B cell (primary cell): Measurements from ENCODE around the gene MAPKAPK3. TPM values are rescaled to one million over a fixed set of nuclear protein-coding genes. Genes with fewer than 3 reads are reported as not detected.

ENCODE experiments used
- ATAC-seq: fragments of 200-7000 bp; cut with Tn5 transposase; one replicate; pipeline ENCODE4 v1.10.0; 2021; ENCODE audit warnings: low read depth, mild to moderate bottlenecking, moderate number of reproducible peaks, moderate library complexity
- CTCF ChIA-PET: fragments of 350-600 bp; sonication (Branson Sonifier 250); formaldehyde crosslinking; loops from one replicate; lab custom pipeline; 2021; ENCODE audit warnings: antibody characterized with exemption, inconsistent platforms; lab: Charles Lee
- POLR2A ChIA-PET: fragments of 350-600 bp; sonication (Branson Sonifier 250); formaldehyde crosslinking; loops from one replicate; lab custom pipeline; 2021; ENCODE audit warnings: antibody characterized with exemption; lab: Charles Lee
- DNase-seq: peaks from one replicate; pipeline ENCODE4 v3.0.0; 2013
- H2AFZ ChIP-seq: 2 replicates; pipeline ENCODE4 v1.6.1; 2012; ENCODE audit warnings: mild to moderate bottlenecking, low read depth, low read length; ENCODE audit not compliant: insufficient read depth, poor library complexity, severe bottlenecking
- H3K27ac ChIP-seq, 2 donors: 1 replicate in 1 of 2; 2 replicates in 1 of 2; pipeline ENCODE4 v1.5.1; 2012 to 2013; ENCODE audit warnings: low read length in 2 of 2, mild to moderate bottlenecking in 2 of 2, moderate library complexity in 1 of 2
- H3K27me3 ChIP-seq, 4 experiments: fragments of 200-600 bp in 1 of 4; sonication (generic) in 1 of 4; replicated peaks in 1 of 4; 1 replicate in 2 of 4; 2 replicates in 2 of 4; pipeline versions ENCODE4 v1.6.1 to v1.7.0; 2013 to 2016; ENCODE audit warnings: low read length in 3 of 4, mild to moderate bottlenecking in 2 of 4, mixed read lengths in 1 of 4, moderate library complexity in 1 of 4; ENCODE audit not compliant: insufficient read depth in 4 of 4, control insufficient read depth in 3 of 4; ENCODE audit errors: control extremely low read depth in 1 of 4
- H3K36me3 ChIP-seq, 2 experiments: replicated peaks in 1 of 2; 1 replicate in 1 of 2; 2 replicates in 1 of 2; pipeline versions ENCODE4 v1.6.1 to v1.7.1; 2013; ENCODE audit warnings: low read length in 1 of 2; ENCODE audit not compliant: insufficient read depth in 2 of 2, control insufficient read depth in 1 of 2; ENCODE audit errors: control extremely low read depth in 1 of 2, extremely low read depth in 1 of 2
- H3K4me1 ChIP-seq, 2 donors: fragments of 200-600 bp in 1 of 2; sonication (generic) in 1 of 2; 1 replicate in 1 of 2; 2 replicates in 1 of 2; pipeline versions ENCODE4 v1.5.1 to v1.6.1; 2013 to 2017; ENCODE audit warnings: low read length in 2 of 2; ENCODE audit not compliant: control insufficient read depth in 2 of 2, insufficient read depth in 2 of 2
- H3K4me2 ChIP-seq: replicated peaks from 2 replicates; pipeline ENCODE3; 2012; ENCODE audit warnings: mild to moderate bottlenecking, low read depth, low read length; ENCODE audit not compliant: poor library complexity, severe bottlenecking
- H3K4me3 ChIP-seq, 5 experiments: fragments of 200-600 bp in 1 of 5; sonication (generic) in 1 of 5; 1 replicate in 3 of 5; 2 replicates in 2 of 5; pipeline versions ENCODE4 v1.5.1 to v1.7.0; 2011 to 2016; ENCODE audit warnings: low read length in 4 of 5, mild to moderate bottlenecking in 4 of 5, low read depth in 2 of 5, control low read depth in 1 of 5, moderate library complexity in 1 of 5; ENCODE audit not compliant: insufficient read depth in 1 of 5; ENCODE audit errors: control extremely low read depth in 1 of 5, extremely low read depth in 1 of 5
- H3K79me2 ChIP-seq: fragments of 200-600 bp; sonication (generic); one replicate; pipeline ENCODE4 v1.6.0; 2016; ENCODE audit warnings: low read length; ENCODE audit not compliant: control insufficient read depth, insufficient read depth
- H3K9ac ChIP-seq: fragments of 200-600 bp; sonication (generic); 2 replicates; pipeline ENCODE4 v1.6.1; 2017; ENCODE audit warnings: mild to moderate bottlenecking, low read length, moderate library complexity
- H3K9me3 ChIP-seq, 3 donors: one replicate each; pipeline versions ENCODE4 v1.6.1 to v1.7.1; 2013; ENCODE audit warnings: low read length in 2 of 3; ENCODE audit not compliant: control insufficient read depth in 2 of 3, insufficient read depth in 1 of 3; ENCODE audit errors: control extremely low read depth in 1 of 3
- H4K20me1 ChIP-seq: 2 replicates; pipeline ENCODE4 v1.6.0; 2012; ENCODE audit warnings: mild to moderate bottlenecking, low read length; ENCODE audit not compliant: insufficient read depth, control insufficient read depth, poor library complexity, severe bottlenecking
- H3K27ac Mint-ChIP-seq: one replicate; pipeline ENCODE4 v1.8.0; 2021; ENCODE audit warnings: mixed read lengths
- H3K27me3 Mint-ChIP-seq: one replicate; pipeline ENCODE4 v1.8.0; 2021; ENCODE audit warnings: mixed read lengths
- H3K4me1 Mint-ChIP-seq: one replicate; pipeline ENCODE4 v1.8.0; 2021; ENCODE audit warnings: mixed read lengths
- H3K4me3 Mint-ChIP-seq: one replicate; pipeline ENCODE4 v1.8.0; 2021; ENCODE audit warnings: mixed read lengths
- H3K9me3 Mint-ChIP-seq: one replicate; pipeline ENCODE4 v1.8.0; 2022; ENCODE audit warnings: mixed read lengths; ENCODE audit not compliant: insufficient read depth
- EZH2 ChIP-seq: IDR thresholded peaks from 2 replicates; pipeline ENCODE4 v1.6.1; 2012; ENCODE audit warnings: borderline replicate concordance, low read depth, mild to moderate bottlenecking, moderate library complexity, low read length; ENCODE audit not compliant: insufficient read depth, poor library complexity, severe bottlenecking
- WGBS: methylation state at CpG from one replicate; pipeline ENCODE4 v1.1.5; 2013; ENCODE audit warnings: missing lambda C conversion rate; ENCODE audit not compliant: insufficient coverage; 5-methylcytosine and 5-hydroxymethylcytosine counted together
- intact Hi-C: fragments of 100-400 bp; cut with micrococcal nuclease; formaldehyde crosslinking; loops from one replicate; pipeline ENCODE4 v1.10.0; 2022
- polyA plus RNA-seq: library from polyadenylated mRNA; depleted of rRNA; stranded (reverse); fragments of >200 nt; gene quantifications from 2 replicates; pipeline ENCODE4 v1.2.3, GENCODE V29; 2012
- total RNA-seq, 2 donors: library from RNA; stranded (reverse); fragments of 120-200 nt in 1 of 2; gene quantifications; 1 replicate in 1 of 2; 2 replicates in 1 of 2; pipeline versions ENCODE4 v1.2.3 to v1.2.4, GENCODE V29; 2013 to 2022
- TF ChIP-seq, protein P1 (sequence below): fragments of 200-600 bp; IDR thresholded peaks from one replicate; pipeline ENCODE4 v1.8.0; 2022; ENCODE audit warnings: antibody characterized with exemption, mild to moderate bottlenecking

The MAPKAPK3 gene
- total and polyA plus RNA-seq, 2 donors (not counting 1 experiment from before 2014, with no cell fraction given) = 17.8 to 18.8 TPM

DNA sequence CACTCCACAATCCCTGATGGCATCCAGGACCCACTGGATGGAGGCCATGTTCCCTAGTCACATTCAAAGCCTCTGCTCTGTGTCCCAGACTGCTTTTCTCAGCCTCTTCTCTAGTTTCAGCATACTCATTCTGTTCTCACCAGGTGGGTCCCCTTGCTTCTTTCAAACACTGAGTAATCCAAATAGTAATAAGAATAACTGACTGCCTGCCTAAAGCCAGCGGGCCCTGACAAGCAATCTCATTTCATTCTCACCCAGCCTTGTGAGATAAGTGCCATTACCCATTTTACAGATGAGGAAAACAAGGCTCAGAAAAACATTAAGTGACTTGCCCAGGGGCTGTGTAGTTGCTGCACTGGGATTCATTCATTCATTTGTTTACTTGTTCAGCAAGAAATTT lies 25.4 kb downstream of the MAPKAPK3 start:
- no peak overlapping the region for H3K4me3 ChIP-seq
- Mint-ChIP-seq H3K9me3 (no peaks in the 10 kb centered on the region), H3K4me3 (no peak overlapping the region), H3K27me3 (no peaks in the 10 kb centered on the region), H3K4me1 (no peaks in the 10 kb centered on the region), H3K27ac (no peak overlapping the region)
- H3K36me3 ChIP-seq = peaks cover 0 to 55% of the 10 kb centered on the region in 2 experiments
- ATAC-seq (no peak), DNase-seq (no peak)
- H3K27ac ChIP-seq = no peak overlapping the region
- no peak overlapping the region for H3K4me2 ChIP-seq
- no peaks in the 10 kb centered on the region for H3K27me3 ChIP-seq
- ChIA-PET CTCF (no interaction called here), POLR2A (no interaction called here)
- WGBS = no CpG with 5 or more reads among the region's 1 CpG
- H2AFZ ChIP-seq = no peak overlapping the region
- H3K79me2 ChIP-seq = peaks cover 5% of the 10 kb centered on the region
- no peak overlapping the region for H3K9ac ChIP-seq
- no peaks in the 10 kb centered on the region for H3K4me1 ChIP-seq
- H4K20me1 ChIP-seq = no peaks in the 10 kb centered on the region
- no peaks in the 10 kb centered on the region for H3K9me3 ChIP-seq
- TF ChIP-seq, protein P1, sequence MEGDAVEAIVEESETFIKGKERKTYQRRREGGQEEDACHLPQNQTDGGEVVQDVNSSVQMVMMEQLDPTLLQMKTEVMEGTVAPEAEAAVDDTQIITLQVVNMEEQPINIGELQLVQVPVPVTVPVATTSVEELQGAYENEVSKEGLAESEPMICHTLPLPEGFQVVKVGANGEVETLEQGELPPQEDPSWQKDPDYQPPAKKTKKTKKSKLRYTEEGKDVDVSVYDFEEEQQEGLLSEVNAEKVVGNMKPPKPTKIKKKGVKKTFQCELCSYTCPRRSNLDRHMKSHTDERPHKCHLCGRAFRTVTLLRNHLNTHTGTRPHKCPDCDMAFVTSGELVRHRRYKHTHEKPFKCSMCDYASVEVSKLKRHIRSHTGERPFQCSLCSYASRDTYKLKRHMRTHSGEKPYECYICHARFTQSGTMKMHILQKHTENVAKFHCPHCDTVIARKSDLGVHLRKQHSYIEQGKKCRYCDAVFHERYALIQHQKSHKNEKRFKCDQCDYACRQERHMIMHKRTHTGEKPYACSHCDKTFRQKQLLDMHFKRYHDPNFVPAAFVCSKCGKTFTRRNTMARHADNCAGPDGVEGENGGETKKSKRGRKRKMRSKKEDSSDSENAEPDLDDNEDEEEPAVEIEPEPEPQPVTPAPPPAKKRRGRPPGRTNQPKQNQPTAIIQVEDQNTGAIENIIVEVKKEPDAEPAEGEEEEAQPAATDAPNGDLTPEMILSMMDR = no peak
- no peak for TF ChIP-seq EZH2
- intact Hi-C loops = no loop called here

DNA sequence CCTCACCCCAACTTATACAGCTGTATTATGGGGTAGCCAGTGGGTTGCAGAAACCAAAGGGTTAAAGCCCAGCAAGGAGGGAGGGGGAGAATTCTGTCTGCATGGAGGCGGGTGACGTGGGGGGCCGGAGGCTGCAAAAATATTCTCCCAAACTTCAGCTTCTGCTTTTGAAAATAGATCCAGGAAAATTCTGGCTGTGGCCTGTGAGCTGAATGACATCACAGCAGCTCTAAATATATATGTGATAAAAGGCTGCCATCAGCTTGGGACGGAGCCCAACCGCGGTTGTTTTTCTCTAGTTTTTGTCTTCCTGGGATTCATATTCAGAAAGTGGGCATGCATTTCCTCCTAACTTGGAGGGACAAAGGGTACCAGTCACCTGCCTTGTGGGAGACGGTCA lies 27.6 kb downstream of the MAPKAPK3 start:
- Histone ChIP-seq H3K4me1 (no peaks in the 10 kb centered on the region), H3K4me2 (no peak overlapping the region), H3K9me3 (no peaks in the 10 kb centered on the region), H3K36me3 (peaks cover 0 to 60% of the 10 kb centered on the region in 2 experiments), H4K20me1 (no peaks in the 10 kb centered on the region), H3K9ac (no peak overlapping the region), H3K79me2 (no peaks in the 10 kb centered on the region), H3K4me3 (no peak overlapping the region), H3K27me3 (no peaks in the 10 kb centered on the region), H2AFZ (no peak overlapping the region), H3K27ac (no peak overlapping the region)
- no peaks in the 10 kb centered on the region for H3K27me3 Mint-ChIP-seq
- no peaks in the 10 kb centered on the region for H3K9me3 Mint-ChIP-seq
- TF ChIP-seq EZH2 = no peak
- TF ChIP-seq, protein P1 = no peak
- no peak overlapping the region for H3K27ac Mint-ChIP-seq
- no peaks in the 10 kb centered on the region for H3K4me1 Mint-ChIP-seq
- 100% methylated on average over 1 of the region's 7 CpGs for WGBS
- ChIA-PET CTCF (interaction anchor here (0.6 to 1.1 kb wide), 2 partner anchors 29 to 122 kb away, joined by 3 to 4 read pairs; no protein-coding TSS in a partner anchor), POLR2A (no interaction called here)
- DNase-seq = no peak
- intact Hi-C loops = no loop called here
- no peak for ATAC-seq
- H3K4me3 Mint-ChIP-seq = no peak overlapping the region
